Measurements from ENCODE around the gene HECTD2.
A peak's percentile ranks its signal among the peaks of the same experiment; 100 is the strongest.

The HECTD2 gene

GRCh38 chr10:91551856-91552255 is 141.7 kb downstream of the HECTD2 start:
- no peak overlapping the region for H3K4me3 ChIP-seq (ENCODE audit: control insufficient read depth, low read depth, low read length)
- peak; percentile 14 for DNase-seq (ENCODE audit: low read depth)
- TF ChIP-seq, protein P1, sequence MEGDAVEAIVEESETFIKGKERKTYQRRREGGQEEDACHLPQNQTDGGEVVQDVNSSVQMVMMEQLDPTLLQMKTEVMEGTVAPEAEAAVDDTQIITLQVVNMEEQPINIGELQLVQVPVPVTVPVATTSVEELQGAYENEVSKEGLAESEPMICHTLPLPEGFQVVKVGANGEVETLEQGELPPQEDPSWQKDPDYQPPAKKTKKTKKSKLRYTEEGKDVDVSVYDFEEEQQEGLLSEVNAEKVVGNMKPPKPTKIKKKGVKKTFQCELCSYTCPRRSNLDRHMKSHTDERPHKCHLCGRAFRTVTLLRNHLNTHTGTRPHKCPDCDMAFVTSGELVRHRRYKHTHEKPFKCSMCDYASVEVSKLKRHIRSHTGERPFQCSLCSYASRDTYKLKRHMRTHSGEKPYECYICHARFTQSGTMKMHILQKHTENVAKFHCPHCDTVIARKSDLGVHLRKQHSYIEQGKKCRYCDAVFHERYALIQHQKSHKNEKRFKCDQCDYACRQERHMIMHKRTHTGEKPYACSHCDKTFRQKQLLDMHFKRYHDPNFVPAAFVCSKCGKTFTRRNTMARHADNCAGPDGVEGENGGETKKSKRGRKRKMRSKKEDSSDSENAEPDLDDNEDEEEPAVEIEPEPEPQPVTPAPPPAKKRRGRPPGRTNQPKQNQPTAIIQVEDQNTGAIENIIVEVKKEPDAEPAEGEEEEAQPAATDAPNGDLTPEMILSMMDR (IDR thresholded peaks at IDR 0.05; ENCODE audit: control insufficient read depth, insufficient read depth, low read depth, low read length, missing control alignments) = peak; percentile 82

DNA sequence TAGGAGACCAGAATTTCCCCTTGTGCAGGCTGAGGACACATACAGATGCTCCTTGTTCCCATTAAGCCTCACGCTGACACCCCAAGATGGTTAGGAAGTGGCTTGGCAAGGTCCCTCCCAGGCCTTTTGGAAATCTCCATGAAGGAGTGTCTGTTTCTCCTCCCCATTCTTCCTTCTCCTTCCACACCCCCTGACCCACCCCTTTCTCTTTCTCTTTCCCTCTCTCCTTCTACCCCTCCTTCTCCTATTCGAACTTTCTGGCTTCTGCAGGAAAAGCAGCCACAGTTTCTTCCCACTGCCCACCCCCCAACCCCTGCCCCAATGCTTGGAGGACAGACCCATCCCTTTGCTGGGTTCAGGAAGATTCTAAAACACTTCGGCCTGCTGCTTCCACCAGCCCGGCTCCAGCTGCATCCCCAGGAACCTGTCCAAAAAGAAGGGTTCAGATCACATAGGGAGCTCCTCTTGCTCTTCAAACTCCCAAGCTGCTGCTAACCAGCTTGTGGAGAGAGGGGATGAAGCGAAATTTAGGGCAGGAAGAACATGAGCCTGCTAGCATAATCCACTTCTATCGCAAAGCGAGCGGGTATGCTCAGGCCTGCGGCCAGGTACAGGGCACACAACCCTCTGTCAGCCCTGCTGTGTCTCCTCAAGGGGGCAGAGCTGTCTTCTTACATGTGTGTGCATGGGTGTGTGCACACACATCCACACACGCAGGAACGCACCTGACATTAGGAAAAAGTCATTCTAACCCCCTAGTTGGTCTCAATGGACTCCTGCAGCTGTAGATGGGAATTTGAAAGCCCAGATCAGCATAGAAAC is 142.3 kb downstream of the HECTD2 start:
- H3K4me3 ChIP-seq (ENCODE audit: control insufficient read depth, low read depth, low read length) = no peak overlapping the region
- no peak for DNase-seq (ENCODE audit: low read depth)
- TF ChIP-seq, protein P1 (IDR thresholded peaks at IDR 0.05; ENCODE audit: control insufficient read depth, insufficient read depth, low read depth, low read length, missing control alignments) = peak; percentile 55

GRCh38 chr10:91555455-91555854 is 145.3 kb downstream of the HECTD2 start:
- DNase-seq (ENCODE audit: low read depth) = no peak

DNA sequence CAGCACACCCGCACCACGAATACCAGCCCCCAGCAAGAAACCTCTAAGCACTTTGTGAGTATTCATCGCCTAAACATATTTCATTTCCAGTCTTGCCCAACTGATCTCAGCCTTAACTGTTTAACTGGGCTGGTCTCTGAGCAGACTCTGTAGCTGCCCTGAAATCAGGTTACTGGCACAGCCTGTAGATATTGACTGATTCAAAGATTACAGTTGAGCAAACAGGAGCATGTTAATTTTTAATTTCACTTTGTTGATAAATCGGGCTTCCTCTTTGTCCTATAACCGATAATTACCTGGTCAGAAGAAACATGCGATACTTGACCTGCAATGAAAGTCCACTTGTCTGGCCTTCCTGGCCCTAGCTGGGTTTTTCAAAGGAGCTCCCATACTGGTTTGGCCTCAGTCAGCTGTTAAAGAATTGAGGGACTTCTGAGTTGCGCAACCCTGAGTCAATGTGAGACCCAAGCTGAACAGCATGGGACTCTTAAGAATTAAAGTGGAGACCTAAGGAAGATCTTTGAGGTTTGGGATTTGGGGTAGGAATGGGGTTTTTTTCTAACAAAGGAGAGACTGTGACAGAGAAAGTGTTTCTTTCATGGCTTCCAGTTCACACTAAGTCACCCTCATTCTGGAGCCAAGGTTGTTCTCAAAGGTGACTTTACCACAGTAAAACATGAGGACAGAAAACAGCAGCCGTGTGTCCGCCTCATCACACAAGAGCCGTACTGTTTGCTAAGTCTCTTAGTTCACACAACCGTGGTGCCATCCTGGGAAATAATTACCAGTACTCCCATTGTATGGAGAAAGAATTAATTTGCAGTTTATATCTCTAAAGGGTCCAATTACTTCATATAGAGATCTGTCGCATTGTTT is 146.8 kb downstream of the HECTD2 start:
- no peak overlapping the region for H3K4me3 ChIP-seq (ENCODE audit: control insufficient read depth, low read depth, low read length)
- DNase-seq (ENCODE audit: low read depth) = no peak
- TF ChIP-seq, protein P1 (IDR thresholded peaks at IDR 0.05; ENCODE audit: control insufficient read depth, insufficient read depth, low read depth, low read length, missing control alignments) = no peak

More at GRCh38 chr10:91555455-91555854, 145.3 kb downstream of the HECTD2 start:
- TF ChIP-seq, protein P1 (IDR thresholded peaks at IDR 0.05; ENCODE audit: control insufficient read depth, insufficient read depth, low read depth, low read length, missing control alignments) = no peak
- H3K4me3 ChIP-seq (ENCODE audit: control insufficient read depth, low read depth, low read length) = no peak overlapping the region

DNA sequence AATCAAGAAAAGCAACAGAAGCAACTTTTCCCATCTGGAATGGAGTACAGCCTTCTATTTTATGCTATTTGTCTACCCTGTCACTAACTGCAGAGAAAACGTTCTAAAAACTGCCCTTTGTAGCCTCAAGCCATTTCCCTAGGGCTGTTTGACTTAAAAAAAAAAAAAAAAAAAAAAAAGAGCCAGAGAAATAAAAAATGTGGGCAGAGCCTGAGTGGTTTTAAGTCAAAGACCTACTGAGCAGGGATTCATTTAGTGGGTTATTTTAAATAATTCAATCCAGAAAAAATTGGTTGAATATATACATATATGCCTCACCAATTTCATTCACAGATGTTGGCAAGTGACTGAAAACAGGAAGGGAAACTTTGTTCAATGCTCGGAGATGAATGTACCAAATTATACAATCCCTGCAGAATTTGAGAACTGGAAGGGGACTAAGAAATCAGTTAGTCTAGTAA is 147.5 kb downstream of the HECTD2 start:
- H3K4me3 ChIP-seq (ENCODE audit: control insufficient read depth, low read depth, low read length) = no peak overlapping the region
- TF ChIP-seq, protein P1 (IDR thresholded peaks at IDR 0.05; ENCODE audit: control insufficient read depth, insufficient read depth, low read depth, low read length, missing control alignments) = no peak
- no peak for DNase-seq (ENCODE audit: low read depth)

DNA sequence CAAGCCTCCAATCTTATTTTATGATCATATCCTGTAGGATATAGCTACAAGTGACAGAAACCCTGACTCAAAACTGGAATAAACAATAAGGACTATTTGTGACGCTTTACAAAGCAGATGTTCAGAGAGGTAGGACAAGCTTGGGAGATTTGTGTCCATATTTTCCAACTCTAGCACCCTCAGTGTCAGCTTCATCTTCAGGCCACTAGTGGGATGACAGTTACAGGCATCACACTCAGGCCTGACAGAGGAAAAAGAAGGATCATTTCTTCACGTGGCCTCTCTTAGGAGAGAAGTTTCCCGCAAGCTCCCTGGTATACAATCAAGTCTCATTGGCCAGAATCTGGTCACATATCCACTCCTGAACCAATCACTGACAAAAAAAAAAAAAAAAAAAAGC is 148.3 kb downstream of the HECTD2 start:
- no peak overlapping the region for H3K4me3 ChIP-seq (ENCODE audit: control insufficient read depth, low read depth, low read length)
- no peak for DNase-seq (ENCODE audit: low read depth)
- TF ChIP-seq, protein P1 (IDR thresholded peaks at IDR 0.05; ENCODE audit: control insufficient read depth, insufficient read depth, low read depth, low read length, missing control alignments) = no peak

All from AG09309 (cell line).